ENCODE measurements around the gene CNIH1.

CNIH1 gene

DNA sequence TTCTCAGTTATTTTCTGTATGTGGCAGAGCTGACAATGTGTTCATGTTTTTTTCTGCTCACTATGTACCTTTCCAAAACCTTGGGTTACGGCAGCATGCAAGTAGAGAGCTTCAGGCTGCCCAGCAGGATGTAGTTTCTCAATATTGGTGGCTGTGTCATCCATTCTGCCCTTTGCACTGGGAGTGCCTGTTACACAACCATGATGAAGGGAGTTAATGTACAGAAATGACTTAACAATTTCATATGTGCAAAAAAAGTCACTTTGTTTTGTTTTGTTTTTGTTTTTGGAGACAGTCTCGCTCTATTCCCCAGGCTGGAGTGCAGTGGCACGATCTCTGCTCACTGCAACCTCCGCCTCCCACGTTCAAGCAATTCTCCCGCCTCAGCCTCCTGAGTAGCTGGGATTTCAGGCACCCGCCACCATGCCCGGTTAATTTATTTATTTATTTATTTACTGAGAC is 6.1 kb upstream of the CNIH1 start:
- TF ChIP-seq, protein P1, sequence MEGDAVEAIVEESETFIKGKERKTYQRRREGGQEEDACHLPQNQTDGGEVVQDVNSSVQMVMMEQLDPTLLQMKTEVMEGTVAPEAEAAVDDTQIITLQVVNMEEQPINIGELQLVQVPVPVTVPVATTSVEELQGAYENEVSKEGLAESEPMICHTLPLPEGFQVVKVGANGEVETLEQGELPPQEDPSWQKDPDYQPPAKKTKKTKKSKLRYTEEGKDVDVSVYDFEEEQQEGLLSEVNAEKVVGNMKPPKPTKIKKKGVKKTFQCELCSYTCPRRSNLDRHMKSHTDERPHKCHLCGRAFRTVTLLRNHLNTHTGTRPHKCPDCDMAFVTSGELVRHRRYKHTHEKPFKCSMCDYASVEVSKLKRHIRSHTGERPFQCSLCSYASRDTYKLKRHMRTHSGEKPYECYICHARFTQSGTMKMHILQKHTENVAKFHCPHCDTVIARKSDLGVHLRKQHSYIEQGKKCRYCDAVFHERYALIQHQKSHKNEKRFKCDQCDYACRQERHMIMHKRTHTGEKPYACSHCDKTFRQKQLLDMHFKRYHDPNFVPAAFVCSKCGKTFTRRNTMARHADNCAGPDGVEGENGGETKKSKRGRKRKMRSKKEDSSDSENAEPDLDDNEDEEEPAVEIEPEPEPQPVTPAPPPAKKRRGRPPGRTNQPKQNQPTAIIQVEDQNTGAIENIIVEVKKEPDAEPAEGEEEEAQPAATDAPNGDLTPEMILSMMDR (IDR thresholded peaks at IDR 0.05), result no peak

DNA sequence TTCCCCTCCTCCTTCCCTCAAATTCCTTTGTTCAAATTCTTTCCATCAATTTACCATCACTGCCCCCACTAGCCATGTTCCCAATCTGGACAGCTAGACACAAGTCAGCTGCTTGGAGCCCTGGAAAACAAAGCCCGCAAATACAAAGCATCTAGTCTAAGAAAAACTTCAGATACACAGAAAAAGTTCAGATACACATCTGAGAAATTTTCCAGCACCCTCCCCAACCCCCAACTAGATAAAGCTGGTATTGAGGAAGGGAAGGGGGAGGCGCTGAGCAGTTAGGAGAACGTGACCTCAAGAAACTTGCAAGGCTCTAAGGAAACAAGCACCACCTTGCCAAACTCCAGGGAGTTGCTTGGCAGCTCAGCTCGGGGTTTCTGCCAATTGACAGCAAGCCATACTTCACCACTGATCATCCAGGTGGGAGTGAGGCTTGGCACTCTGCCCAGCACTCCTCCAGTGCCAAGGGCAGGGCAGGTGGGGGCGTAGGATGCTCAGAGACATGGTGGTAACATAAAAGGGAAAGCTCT is 5.1 kb upstream of the CNIH1 start:
- TF ChIP-seq, protein P1 (IDR thresholded peaks at IDR 0.05), result no peak

DNA sequence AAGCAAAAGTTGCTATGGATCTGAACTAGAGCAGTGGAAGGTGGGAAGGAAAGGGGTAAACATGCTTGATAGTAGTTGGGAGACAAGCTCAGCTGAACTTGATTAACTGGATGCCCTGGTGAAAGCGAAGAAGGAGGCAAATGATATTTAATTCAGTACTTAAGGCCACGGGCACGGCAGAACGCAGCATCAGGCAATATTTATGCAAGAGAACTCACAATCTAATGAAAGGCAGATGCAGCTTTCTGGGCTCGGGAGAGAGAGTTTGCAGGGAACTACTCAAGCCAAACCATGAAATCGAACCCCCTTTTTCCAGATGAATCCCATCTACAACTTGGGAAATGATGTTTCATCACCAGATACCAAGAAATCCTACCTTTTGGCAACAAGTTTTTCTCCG is 3.5 kb upstream of the CNIH1 start:
- TF ChIP-seq, protein P1 (IDR thresholded peaks at IDR 0.05), result no peak

DNA sequence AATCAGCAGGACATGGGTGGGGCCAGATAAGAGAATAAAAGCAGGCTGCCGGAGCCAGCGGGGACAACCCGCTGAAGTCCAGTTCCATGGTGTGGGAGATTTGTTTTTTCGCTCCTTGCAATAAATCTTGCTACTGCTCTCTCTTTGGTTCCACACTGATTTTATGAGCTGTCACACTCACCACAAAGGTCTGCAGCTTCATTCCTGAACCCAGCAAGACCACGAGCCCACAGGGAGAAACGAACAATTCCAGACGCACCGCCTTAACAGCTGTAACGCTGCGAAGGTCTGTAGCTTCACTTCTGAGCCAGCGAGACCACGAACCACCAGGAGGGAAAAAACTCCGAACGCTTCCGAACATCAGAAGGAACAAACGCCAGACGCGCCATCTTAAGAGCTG is 2.8 kb upstream of the CNIH1 start:
- TF ChIP-seq, protein P1 (IDR thresholded peaks at IDR 0.05), result no peak

DNA sequence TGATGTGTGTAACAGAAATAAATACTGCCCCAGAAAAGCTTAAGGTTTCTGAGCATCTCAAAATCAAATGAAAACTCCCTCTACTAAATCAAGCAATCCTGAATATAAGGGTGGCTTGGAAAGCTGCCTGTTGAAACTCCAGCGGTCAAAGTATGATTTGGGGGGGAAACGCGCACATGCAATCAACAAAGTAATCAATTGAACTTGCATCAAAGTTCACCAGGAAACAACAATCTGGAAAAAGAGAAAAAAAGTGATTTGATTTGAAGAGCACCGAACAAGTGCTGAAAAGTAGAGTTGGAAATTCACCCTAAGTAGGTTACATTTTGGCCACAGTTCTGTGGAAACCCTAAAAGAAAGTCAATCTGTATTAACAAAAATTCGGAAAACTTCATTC is 700 bp downstream of the CNIH1 start:
- TF ChIP-seq, protein P1 (IDR thresholded peaks at IDR 0.05), result no peak

DNA sequence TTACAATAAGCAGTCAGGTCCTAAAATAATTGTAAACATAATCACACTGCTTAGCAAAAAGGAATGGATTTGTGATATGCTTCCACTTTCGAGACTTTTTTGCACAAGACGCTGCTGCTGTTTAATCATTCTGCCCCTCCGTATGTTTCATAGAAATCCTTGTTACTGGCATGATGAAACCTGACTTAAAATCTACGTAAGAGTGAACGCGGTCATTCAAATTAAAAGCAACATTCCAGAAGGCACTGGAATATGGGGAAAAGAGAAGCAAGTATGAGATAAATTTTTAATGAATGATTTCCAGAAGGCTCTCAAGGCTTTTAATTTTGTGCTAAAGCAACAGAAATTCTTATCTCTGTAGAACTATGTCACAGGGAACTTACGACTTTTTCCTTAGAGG is 1.1 kb downstream of the CNIH1 start:
- TF ChIP-seq, protein P1 (IDR thresholded peaks at IDR 0.05), result no peak

DNA sequence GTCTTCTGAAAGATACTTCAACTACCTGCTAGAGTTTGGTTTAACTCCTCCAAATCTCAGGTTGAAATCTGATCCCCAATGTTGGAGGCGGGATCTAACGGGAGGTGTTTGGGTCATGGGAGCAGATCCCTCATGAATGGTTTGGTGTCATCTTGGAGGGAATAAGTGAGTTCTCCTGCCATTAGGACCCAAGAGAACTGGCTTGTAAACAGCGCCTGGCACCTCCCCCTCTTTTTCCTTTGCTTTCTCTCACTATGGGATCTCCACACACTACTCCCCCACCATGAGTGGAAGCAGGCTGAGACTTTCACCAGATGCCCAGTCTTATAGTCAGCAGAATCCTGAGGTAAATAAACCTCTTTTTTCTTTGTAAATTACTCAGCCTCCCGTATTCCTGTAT is 2.5 kb downstream of the CNIH1 start:
- TF ChIP-seq, protein P1 (IDR thresholded peaks at IDR 0.05), result no peak

DNA sequence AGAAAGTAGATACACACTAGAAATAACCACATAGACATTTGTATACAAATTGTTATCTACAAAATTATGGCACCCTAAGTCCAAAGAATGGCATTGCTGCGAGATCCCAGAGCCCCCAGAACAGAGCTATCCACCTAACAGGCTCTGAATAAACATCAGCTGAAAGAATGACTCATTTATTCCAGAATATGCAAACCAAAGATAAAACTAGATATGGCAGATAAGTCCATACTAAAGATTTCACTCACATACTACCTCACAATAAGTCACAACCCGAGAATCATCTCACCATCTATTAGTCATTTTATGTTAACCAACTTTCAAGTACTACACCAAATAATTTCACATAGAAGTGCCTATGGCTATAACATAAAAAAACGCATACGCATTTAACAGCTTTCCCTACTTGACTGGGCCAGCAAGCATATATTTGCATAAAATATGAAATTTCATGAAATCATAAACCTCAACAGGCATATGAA is 5.6 kb downstream of the CNIH1 start:
- TF ChIP-seq, protein P1 (IDR thresholded peaks at IDR 0.05), result no peak

All from LNCAP (cell line).